Epithelial cell of esophagus (primary cell): ENCODE results near the gene TSPAN19.

Experiments used
- DNase-seq: peaks from one replicate; pipeline ENCODE4 v3.0.0; 2010; ENCODE audit warnings: low read depth
- H3K4me3 ChIP-seq: 2 replicates; pipeline ENCODE4 v1.5.1; 2011; ENCODE audit warnings: mild to moderate bottlenecking, low read length, control low read depth
- CTCF ChIP-seq: IDR thresholded peaks from 2 replicates; pipeline ENCODE4 v1.5.1; 2011; ENCODE audit warnings: low read depth, mild to moderate bottlenecking, low read length, control low read depth, inconsistent platforms; ENCODE audit not compliant: insufficient read depth; ENCODE audit errors: missing control alignments

Gene TSPAN19

GRCh38 chr12:84973026-84973425 is 63.1 kb downstream of the TSPAN19 start:
- TF ChIP-seq CTCF, result no peak
- DNase-seq, result no peak
- H3K4me3 ChIP-seq, result no peak overlapping the region

DNA sequence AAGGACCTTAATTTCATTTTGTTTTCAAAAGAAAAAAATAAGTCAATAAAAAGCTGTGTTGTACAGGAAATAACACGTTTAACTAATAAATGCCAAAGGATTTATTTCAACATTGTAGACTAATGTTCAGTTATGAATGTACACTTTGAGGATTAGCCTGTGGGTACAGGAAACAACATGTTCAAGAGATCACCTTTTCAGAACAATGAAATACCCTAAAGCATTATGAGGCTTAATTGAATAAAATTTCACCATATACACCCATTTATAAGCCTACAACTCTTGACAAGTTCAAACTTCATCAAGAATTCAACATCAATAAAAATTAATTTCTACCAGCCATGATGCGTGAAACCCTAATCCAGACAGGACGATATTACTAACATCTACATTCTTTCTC is 66.9 kb downstream of the TSPAN19 start:
- TF ChIP-seq CTCF, result no peak
- no peak overlapping the region for H3K4me3 ChIP-seq
- DNase-seq, result peak; percentile 80
